PFSK-1 (cell line): Measurements from ENCODE around the gene MTFR2.

Experiments
- FOXP2 ChIP-seq: optimal IDR thresholded peaks from 2 replicates; pipeline ENCODE3; 2011; ENCODE audit warnings: borderline replicate concordance, control low read depth, inconsistent platforms; ENCODE audit not compliant: insufficient read depth; ENCODE audit errors: extremely low read length, extremely low read depth
- POLR2AphosphoS5 ChIP-seq: IDR thresholded peaks from 2 replicates; pipeline ENCODE4 v1.6.1; 2012; ENCODE audit warnings: low read depth, mild to moderate bottlenecking, control low read depth, low read length, moderate library complexity
- REST ChIP-seq, 2 experiments: IDR thresholded peaks; 2 replicates each; pipeline versions ENCODE4 v1.6.1 to v1.8.0; 2011 to 2012; ENCODE audit warnings: low read depth in 2 of 2, low read length in 2 of 2, control low read depth in 1 of 2, inconsistent platforms in 1 of 2, mild to moderate bottlenecking in 1 of 2, moderate library complexity in 1 of 2; ENCODE audit not compliant: insufficient read depth in 1 of 2
- SIN3A ChIP-seq: IDR thresholded peaks from 2 replicates; pipeline ENCODE4 v1.6.1; 2012; ENCODE audit warnings: mild to moderate bottlenecking, low read length, moderate library complexity, borderline replicate concordance; ENCODE audit not compliant: insufficient read depth
- TAF1 ChIP-seq: IDR thresholded peaks from 2 replicates; pipeline ENCODE4 v1.6.1; 2012; ENCODE audit warnings: low read length, control low read depth, borderline replicate concordance; ENCODE audit not compliant: insufficient read depth

MTFR2 gene

GRCh38 chr6:136252441-136252840 is 2.3 kb upstream of the MTFR2 start:
- no peak for TF ChIP-seq SIN3A
- no peak for TF ChIP-seq REST (IDR thresholded peaks at IDR 0.05; ENCODE audit: insufficient read depth in 1 of 2, low read depth in 2 of 2, low read length in 2 of 2)
- no peak for TF ChIP-seq TAF1
- TF ChIP-seq POLR2AphosphoS5, result no peak
- no peak for TF ChIP-seq FOXP2

GRCh38 chr6:136251394-136251793 is 1.3 kb upstream of the MTFR2 start:
- TF ChIP-seq POLR2AphosphoS5, result no peak
- TF ChIP-seq REST (IDR thresholded peaks at IDR 0.05; ENCODE audit: insufficient read depth in 1 of 2, low read depth in 2 of 2, low read length in 2 of 2), result no peak
- TF ChIP-seq SIN3A, result no peak
- no peak for TF ChIP-seq TAF1
- no peak for TF ChIP-seq FOXP2

DNA sequence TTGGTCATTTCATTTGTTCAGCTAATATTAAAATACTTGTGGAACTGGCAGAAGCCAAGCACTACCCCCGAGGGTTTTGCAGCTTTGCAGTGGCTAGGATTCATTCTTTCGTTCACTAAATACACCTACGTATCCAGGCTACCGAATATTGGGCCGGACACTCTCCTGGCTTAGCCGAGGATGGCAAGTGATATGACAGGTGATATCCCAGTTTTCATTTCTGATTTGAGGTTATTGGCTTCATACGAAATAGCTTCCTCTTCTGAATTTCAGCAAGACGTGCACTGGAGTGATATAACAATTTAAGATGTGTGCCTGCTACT is 536 bp upstream of the MTFR2 start:
- TF ChIP-seq POLR2AphosphoS5 (no peak; the same call in 1 of the 2 replicates), REST (IDR thresholded peaks at IDR 0.05; ENCODE audit: insufficient read depth in 1 of 2, low read depth in 2 of 2, low read length in 2 of 2) (no peak), FOXP2 (no peak), TAF1 (no peak), SIN3A (no peak)

DNA sequence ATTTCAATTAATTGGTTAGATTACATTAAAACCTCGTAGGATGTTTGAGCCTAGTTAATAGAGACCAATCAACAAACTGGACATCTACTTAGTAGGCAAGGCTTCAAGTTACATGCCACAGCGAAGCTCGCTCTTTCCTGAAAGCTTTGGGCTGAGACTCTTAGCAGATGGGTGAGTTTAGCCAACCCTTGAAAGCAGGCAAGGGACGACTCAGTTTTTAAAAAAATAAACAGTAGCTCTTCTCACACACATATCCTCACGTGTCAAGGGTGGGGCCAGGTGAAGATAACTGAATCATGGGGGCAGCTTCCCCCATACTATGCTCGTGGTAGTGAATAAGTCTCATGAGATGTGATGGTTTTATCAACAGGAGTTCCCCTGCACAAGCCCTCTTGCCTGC is 775 bp downstream of the MTFR2 start:
- TF ChIP-seq FOXP2 (no peak), REST (IDR thresholded peaks at IDR 0.05; ENCODE audit: insufficient read depth in 1 of 2, low read depth in 2 of 2, low read length in 2 of 2) (no peak), TAF1 (no peak), SIN3A (no peak), POLR2AphosphoS5 (no peak)

- TF ChIP-seq SIN3A (no peak), POLR2AphosphoS5 (no peak), REST (IDR thresholded peaks at IDR 0.05; ENCODE audit: insufficient read depth in 1 of 2, low read depth in 2 of 2, low read length in 2 of 2) (no peak), FOXP2 (no peak), TAF1 (no peak)
Observed at GRCh38 chr6:136244061-136244616, 6.0 kb downstream of the MTFR2 start.
